GM10266 (cell line): ENCODE data around the gene NUP214.

Source experiments
- DNase-seq: peaks from one replicate; pipeline ENCODE4 v3.0.0; 2012; ENCODE audit errors: extremely low spot score
- CTCF ChIP-seq: IDR thresholded peaks from 2 replicates; pipeline ENCODE4 v1.5.1; 2012; ENCODE audit warnings: mild to moderate bottlenecking, low read depth; ENCODE audit not compliant: control insufficient read depth, insufficient read depth; ENCODE audit errors: missing control alignments

Gene NUP214

GRCh38 chr9:131103535-131103934, 21.9 kb upstream of the NUP214 start:
- no peak for TF ChIP-seq CTCF
- DNase-seq, result no peak

- TF ChIP-seq CTCF, result no peak
- no peak for DNase-seq
These were observed 21.2 kb upstream of the NUP214 start for GRCh38 chr9:131104016-131104740.

GRCh38 chr9:131105952-131106351, 19.4 kb upstream of the NUP214 start:
- no peak for DNase-seq
- TF ChIP-seq CTCF, result no peak

- no peak for DNase-seq
- no peak for TF ChIP-seq CTCF
These were observed 17.6 kb upstream of the NUP214 start for GRCh38 chr9:131107760-131108159.

GRCh38 chr9:131111186-131111853, 14.1 kb upstream of the NUP214 start:
- DNase-seq, result no peak
- TF ChIP-seq CTCF, result no peak

GRCh38 chr9:131111854-131112311, 13.5 kb upstream of the NUP214 start:
- no peak for DNase-seq
- TF ChIP-seq CTCF, result no peak
